Gastroesophageal sphincter (tissue), 3 donors: ENCODE measurements around the gene ASPRV1.

Experiments
- CTCF ChIP-seq, 4 experiments: fragments of 200-600 bp in 2 of 4; fragments of 450-650 bp in 2 of 4; sonication (generic) in 1 of 4; IDR thresholded peaks; one replicate each; pipeline ENCODE4 v1.5.1; 2017 to 2019; ENCODE audit warnings: antibody characterized with exemption in 4 of 4, mild to moderate bottlenecking in 2 of 4, moderate library complexity in 2 of 4
- POLR2AphosphoS5 ChIP-seq: sonication (generic); formaldehyde crosslinking; IDR thresholded peaks from one replicate; pipeline ENCODE4 v1.6.1; 2017; ENCODE audit warnings: antibody characterized with exemption

GRCh38 chr2:70005752-70006446 is 44.5 kb upstream of the ASPRV1 start:
- no peak for TF ChIP-seq POLR2AphosphoS5
- no peak for TF ChIP-seq CTCF (IDR thresholded peaks at IDR 0.05)
